Activated CD4-positive, alpha-beta T cell treated with anti-CD3 and anti-CD28 coated beads, Interleukin-2, amount 10 ng/mL, durations not matched to agents 24 days and 14 days (primary cell): ENCODE results near the gene FHOD3. TPM values are rescaled to one million over a fixed set of nuclear protein-coding genes. Genes with fewer than 3 reads are reported as not detected.
"Not testable (repeated sequence)": the region's sequence is repeated elsewhere in the genome, so short reads cannot be mapped to it uniquely, and the experiment has no call there.

ENCODE experiments used
- DNase-seq: peaks from one replicate; pipeline ENCODE4 v3.0.0; 2022
- H3K27ac Mint-ChIP-seq: one replicate; pipeline ENCODE4 v1.8.0; 2022; ENCODE audit warnings: mild to moderate bottlenecking, mixed read lengths
- H3K27me3 Mint-ChIP-seq: one replicate; pipeline ENCODE4 v1.8.0; 2022; ENCODE audit warnings: mixed read lengths
- H3K36me3 Mint-ChIP-seq: one replicate; pipeline ENCODE4 v1.8.0; 2022; ENCODE audit warnings: low read depth, mild to moderate bottlenecking, mixed read lengths
- H3K4me1 Mint-ChIP-seq: one replicate; pipeline ENCODE4 v1.8.0; 2021; ENCODE audit warnings: mixed read lengths
- H3K4me3 Mint-ChIP-seq: one replicate; pipeline ENCODE4 v1.8.0; 2022; ENCODE audit warnings: mild to moderate bottlenecking, moderate library complexity, mixed read lengths
- H3K9me3 Mint-ChIP-seq: one replicate; pipeline ENCODE4 v1.8.0; 2021; ENCODE audit warnings: mixed read lengths
- intact Hi-C: fragments of 100-400 bp; cut with micrococcal nuclease; formaldehyde crosslinking; loops from one replicate; pipeline ENCODE4 v1.15.1; 2023
- total RNA-seq: library from RNA; stranded (reverse); gene quantifications from 2 replicates; pipeline ENCODE4 v1.2.3, GENCODE V29; 2022

Gene FHOD3
- total RNA-seq, 1 donor from 2014 or later = not detected

DNA sequence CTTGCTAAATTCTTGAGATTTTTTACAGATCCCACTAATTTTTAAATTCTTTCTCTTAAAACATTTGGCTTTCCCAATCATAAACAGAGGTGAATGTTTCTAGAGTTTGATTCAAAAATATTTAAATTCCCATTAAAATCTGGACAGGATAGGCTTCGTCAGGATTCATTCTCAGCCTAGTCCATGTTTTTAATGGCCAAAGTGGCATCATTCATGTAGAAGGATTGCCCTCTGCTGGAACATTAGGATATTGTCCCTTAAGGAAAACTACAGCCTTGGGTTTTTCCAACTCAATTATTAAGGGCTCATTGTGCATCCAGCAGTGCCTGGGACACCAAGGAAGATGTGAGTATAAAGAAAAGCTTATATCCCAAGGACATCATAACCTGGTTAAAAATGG lies 459.6 kb downstream of the FHOD3 start:
- H3K4me3 Mint-ChIP-seq = no peak overlapping the region
- no peaks in the 10 kb centered on the region for H3K9me3 Mint-ChIP-seq
- peaks cover 2% of the 10 kb centered on the region for H3K27me3 Mint-ChIP-seq
- intact Hi-C loops = loop anchor here (5.0 kb wide), 1 partner anchor 70 kb away; no protein-coding TSS in a partner anchor
- H3K4me1 Mint-ChIP-seq = peaks cover 4% of the 10 kb centered on the region
- H3K27ac Mint-ChIP-seq = no peak overlapping the region
- DNase-seq = no peak
- no peaks in the 10 kb centered on the region for H3K36me3 Mint-ChIP-seq

- intact Hi-C loops = loop anchor here (5.0 kb wide), 1 partner anchor 71 kb away; no protein-coding TSS in a partner anchor
- no peaks in the 10 kb centered on the region for H3K36me3 Mint-ChIP-seq
- DNase-seq = no peak
- no peak overlapping the region for H3K27ac Mint-ChIP-seq
- peaks cover 2% of the 10 kb centered on the region for H3K27me3 Mint-ChIP-seq
- H3K4me3 Mint-ChIP-seq = no peak overlapping the region
- no peaks in the 10 kb centered on the region for H3K9me3 Mint-ChIP-seq
- H3K4me1 Mint-ChIP-seq = peaks cover 4% of the 10 kb centered on the region
These were observed 460.5 kb downstream of the FHOD3 start for GRCh38 chr18:36757991-36758390.

DNA sequence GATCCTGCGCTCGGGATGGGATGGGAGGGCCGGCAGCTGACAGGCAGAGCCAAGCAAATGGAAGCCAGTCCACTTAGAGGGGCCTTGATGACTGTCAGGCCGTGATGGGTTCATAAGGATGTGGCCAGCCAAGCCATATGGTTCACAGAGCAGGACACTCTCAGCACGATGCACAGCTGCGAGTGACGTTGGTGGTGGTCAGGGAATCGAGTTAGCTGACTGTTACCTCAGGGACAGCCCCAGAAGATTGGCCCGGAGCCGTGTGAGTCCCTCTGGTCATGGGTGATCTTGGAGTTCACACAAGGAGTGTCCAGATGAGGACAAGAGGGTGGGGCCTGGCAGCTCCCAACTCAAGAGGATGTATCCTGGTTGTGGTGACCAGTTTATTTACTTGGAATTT lies 461.1 kb downstream of the FHOD3 start:
- H3K27ac Mint-ChIP-seq = no peak overlapping the region
- no peaks in the 10 kb centered on the region for H3K36me3 Mint-ChIP-seq
- intact Hi-C loops = loop anchor here (5.0 kb wide), 1 partner anchor 71 kb away; no protein-coding TSS in a partner anchor
- no peaks in the 10 kb centered on the region for H3K9me3 Mint-ChIP-seq
- H3K4me3 Mint-ChIP-seq = no peak overlapping the region
- H3K4me1 Mint-ChIP-seq = peaks cover 4% of the 10 kb centered on the region
- H3K27me3 Mint-ChIP-seq = peaks cover 2% of the 10 kb centered on the region
- DNase-seq = no peak

DNA sequence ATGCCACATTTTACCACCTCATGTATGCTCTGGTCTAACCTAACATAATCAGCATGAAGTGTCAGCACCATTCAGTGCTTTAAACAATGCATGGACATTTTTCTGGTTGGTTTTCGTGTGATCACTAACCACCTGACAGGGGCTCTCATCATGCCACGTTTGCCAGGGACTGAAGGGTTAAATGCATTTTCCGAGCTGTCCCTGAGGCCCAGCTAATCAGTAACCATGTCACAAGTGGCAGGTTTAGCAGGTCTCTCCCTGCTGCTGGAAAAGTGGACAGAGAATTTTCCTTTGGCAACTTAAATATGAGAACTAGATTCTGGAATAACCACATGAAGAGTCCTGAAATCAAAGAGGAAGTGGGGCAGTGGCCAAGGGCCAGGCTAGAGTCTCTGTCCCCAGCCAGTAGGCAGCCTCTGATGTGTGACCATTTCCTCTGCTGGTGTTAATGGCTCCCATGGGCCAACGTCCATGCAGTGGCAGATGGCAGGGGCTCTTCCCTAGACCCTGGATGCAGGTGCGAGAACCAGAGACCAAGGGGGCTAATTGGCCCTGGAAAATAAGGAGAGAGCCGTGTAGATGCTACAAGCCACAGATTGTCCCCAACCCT lies 461.8 kb downstream of the FHOD3 start:
- Mint-ChIP-seq H3K27ac (no peak overlapping the region), H3K4me1 (peaks cover 4% of the 10 kb centered on the region), H3K27me3 (peaks cover 2% of the 10 kb centered on the region), H3K9me3 (no peaks in the 10 kb centered on the region), H3K4me3 (no peak overlapping the region), H3K36me3 (no peaks in the 10 kb centered on the region)
- DNase-seq = no peak
- intact Hi-C loops = loop anchor here (5.0 kb wide), 1 partner anchor 72 kb away; no protein-coding TSS in a partner anchor

DNA sequence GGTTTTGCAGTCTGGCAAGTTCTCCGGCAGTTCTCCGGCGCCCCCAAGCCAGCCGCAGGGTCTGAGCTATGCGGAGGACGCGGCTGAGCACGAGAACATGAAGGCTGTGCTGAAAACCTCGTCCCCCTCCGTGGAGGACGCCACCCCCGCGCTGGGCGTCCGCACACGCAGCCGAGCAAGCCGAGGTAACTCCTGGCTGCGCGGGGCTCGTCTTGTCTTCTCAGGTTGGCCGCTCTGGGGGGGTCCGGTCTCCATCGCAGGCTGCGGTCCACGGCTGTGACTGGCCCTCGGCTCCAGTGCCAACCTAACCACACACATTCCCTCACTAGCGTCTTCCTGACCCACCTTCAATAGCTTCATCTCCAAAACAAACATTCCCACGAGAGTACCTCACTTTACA lies 463.1 kb downstream of the FHOD3 start:
- Mint-ChIP-seq H3K27ac (no peak overlapping the region), H3K27me3 (peaks cover 2% of the 10 kb centered on the region), H3K36me3 (no peaks in the 10 kb centered on the region), H3K4me3 (no peak overlapping the region), H3K4me1 (peaks cover 4% of the 10 kb centered on the region), H3K9me3 (no peaks in the 10 kb centered on the region)
- intact Hi-C loops = no loop called here
- DNase-seq = no peak

DNA sequence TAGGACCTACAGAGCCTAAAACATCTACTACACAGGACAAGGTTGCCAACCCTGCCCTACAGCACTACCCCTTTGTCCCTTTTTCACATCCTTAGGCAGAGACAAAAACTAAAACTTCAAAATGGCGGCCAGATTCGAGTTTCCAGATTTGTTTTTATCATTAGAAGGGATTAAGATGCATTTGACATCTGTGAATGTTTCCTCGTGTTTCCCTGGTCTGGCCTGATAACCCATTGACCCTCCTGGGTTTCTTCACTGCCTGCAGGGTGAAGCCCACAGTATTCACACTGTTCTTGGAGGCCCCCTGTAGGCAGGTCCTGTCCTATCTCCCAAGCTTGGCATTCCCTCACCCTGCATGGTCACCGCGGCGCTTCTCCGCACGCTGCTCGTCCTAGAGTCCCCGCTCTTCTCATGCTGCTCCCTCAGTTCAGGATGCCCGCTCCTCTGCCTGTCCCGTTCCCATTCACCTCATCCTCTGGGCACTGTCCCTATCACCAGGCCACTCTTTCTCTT lies 463.7 kb downstream of the FHOD3 start:
- Mint-ChIP-seq H3K36me3 (no peaks in the 10 kb centered on the region), H3K27ac (no peak overlapping the region), H3K9me3 (no peaks in the 10 kb centered on the region), H3K27me3 (peaks cover under 1% of the 10 kb centered on the region), H3K4me3 (no peak overlapping the region), H3K4me1 (peaks cover 4% of the 10 kb centered on the region)
- no peak for DNase-seq
- intact Hi-C loops = no loop called here

DNA sequence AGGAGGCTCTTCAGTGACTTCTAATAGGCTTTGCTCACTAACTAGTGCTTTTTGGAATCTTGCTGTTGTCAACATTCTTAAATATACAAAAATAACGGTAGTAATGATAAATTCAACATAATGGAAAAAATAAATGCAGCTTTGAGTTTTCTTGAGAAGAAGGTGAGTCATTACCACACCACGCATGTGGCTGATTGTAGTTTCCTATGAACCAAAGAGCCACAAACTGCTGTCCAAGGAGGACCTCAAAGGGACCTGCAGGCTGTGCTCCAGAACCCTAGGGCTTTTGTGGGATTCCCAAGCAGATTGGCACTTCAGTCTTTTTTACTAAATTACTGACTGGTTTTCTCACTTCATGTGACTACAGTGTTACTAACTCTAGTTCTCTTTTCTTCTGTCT lies 464.6 kb downstream of the FHOD3 start:
- no peaks in the 10 kb centered on the region for H3K27me3 Mint-ChIP-seq
- intact Hi-C loops = no loop called here
- H3K9me3 Mint-ChIP-seq = no peaks in the 10 kb centered on the region
- DNase-seq = no peak
- H3K4me1 Mint-ChIP-seq = peaks cover 4% of the 10 kb centered on the region
- H3K4me3 Mint-ChIP-seq = no peak overlapping the region
- H3K36me3 Mint-ChIP-seq = no peaks in the 10 kb centered on the region
- H3K27ac Mint-ChIP-seq = no peak overlapping the region

- H3K4me1 Mint-ChIP-seq, H3K9me3 Mint-ChIP-seq, H3K27me3 Mint-ChIP-seq, H3K4me3 Mint-ChIP-seq, H3K27ac Mint-ChIP-seq, intact Hi-C loops, DNase-seq, H3K36me3 Mint-ChIP-seq: not testable (repeated sequence)
These were observed 465.5 kb downstream of the FHOD3 start for GRCh38 chr18:36762965-36763364.

- H3K4me3 Mint-ChIP-seq = no peak overlapping the region
- peaks cover 8% of the 10 kb centered on the region for H3K4me1 Mint-ChIP-seq
- intact Hi-C loops = no loop called here
- H3K36me3 Mint-ChIP-seq = no peaks in the 10 kb centered on the region
- DNase-seq = no peak
- no peaks in the 10 kb centered on the region for H3K9me3 Mint-ChIP-seq
- no peaks in the 10 kb centered on the region for H3K27me3 Mint-ChIP-seq
- H3K27ac Mint-ChIP-seq = no peak overlapping the region
These were observed 469.3 kb downstream of the FHOD3 start for GRCh38 chr18:36766836-36767235.

DNA sequence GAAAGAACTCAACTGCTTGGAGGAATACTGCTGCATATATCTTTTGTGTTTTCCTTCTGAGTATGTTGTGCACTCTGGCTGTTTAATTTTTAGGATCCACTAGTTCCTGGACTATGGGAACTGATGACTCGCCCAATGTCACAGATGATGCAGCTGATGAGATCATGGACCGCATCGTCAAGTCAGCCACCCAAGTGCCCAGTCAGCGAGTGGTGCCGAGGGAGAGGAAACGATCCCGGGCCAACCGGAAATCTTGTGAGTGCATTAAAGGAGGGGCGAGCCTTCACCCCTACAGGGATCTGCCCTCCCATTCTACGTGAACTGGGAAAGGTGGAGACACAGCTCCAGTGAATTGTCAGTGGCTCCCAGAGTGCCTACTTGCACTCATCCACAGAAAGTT lies 471.7 kb downstream of the FHOD3 start:
- H3K27me3 Mint-ChIP-seq = no peaks in the 10 kb centered on the region
- no peaks in the 10 kb centered on the region for H3K36me3 Mint-ChIP-seq
- H3K4me3 Mint-ChIP-seq = no peak overlapping the region
- DNase-seq = no peak
- H3K27ac Mint-ChIP-seq = no peak overlapping the region
- peaks cover 10% of the 10 kb centered on the region for H3K4me1 Mint-ChIP-seq
- no peaks in the 10 kb centered on the region for H3K9me3 Mint-ChIP-seq
- intact Hi-C loops = no loop called here

GRCh38 chr18:36769611-36770314 lies 472.2 kb downstream of the FHOD3 start:
- Mint-ChIP-seq H3K4me3 (no peak overlapping the region), H3K27me3 (no peaks in the 10 kb centered on the region), H3K27ac (no peak overlapping the region), H3K9me3 (no peaks in the 10 kb centered on the region), H3K36me3 (no peaks in the 10 kb centered on the region), H3K4me1 (peaks cover 10% of the 10 kb centered on the region)
- no peak for DNase-seq
- intact Hi-C loops = no loop called here

- H3K9me3 Mint-ChIP-seq = no peaks in the 10 kb centered on the region
- intact Hi-C loops = no loop called here
- no peaks in the 10 kb centered on the region for H3K27me3 Mint-ChIP-seq
- no peak for DNase-seq
- no peak overlapping the region for H3K4me3 Mint-ChIP-seq
- H3K36me3 Mint-ChIP-seq = no peaks in the 10 kb centered on the region
- no peak overlapping the region for H3K27ac Mint-ChIP-seq
- H3K4me1 Mint-ChIP-seq = peaks cover 10% of the 10 kb centered on the region
These were observed 472.9 kb downstream of the FHOD3 start for GRCh38 chr18:36770315-36770946.

DNA sequence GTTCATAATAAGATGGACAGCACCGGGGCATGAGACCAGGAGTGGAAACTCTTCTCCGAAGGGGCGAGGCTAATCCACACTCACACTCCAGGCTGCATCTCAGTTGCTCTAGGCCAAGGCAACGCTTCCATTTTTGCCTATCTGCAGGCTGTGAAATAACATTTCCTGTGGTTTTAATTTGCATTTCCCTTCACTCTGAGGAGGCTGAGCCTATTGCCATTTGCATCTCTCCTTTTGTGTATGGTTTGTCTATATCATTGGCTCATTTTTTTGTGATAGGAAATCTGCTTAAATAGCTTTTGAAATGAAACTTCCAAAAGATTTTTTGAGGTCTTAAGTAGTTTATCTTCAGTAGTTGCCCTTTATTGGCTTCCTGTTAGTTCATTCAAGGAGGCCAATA lies 473.7 kb downstream of the FHOD3 start:
- H3K4me3 Mint-ChIP-seq = no peak overlapping the region
- no peaks in the 10 kb centered on the region for H3K27me3 Mint-ChIP-seq
- H3K4me1 Mint-ChIP-seq = peaks cover 10% of the 10 kb centered on the region
- H3K27ac Mint-ChIP-seq = peak overlapping the region; percentile 37
- intact Hi-C loops = no loop called here
- H3K9me3 Mint-ChIP-seq = no peaks in the 10 kb centered on the region
- DNase-seq = no peak
- no peaks in the 10 kb centered on the region for H3K36me3 Mint-ChIP-seq

- H3K4me3 Mint-ChIP-seq = no peak overlapping the region
- H3K27ac Mint-ChIP-seq = no peak overlapping the region
- no peaks in the 10 kb centered on the region for H3K9me3 Mint-ChIP-seq
- no peaks in the 10 kb centered on the region for H3K27me3 Mint-ChIP-seq
- peaks cover 10% of the 10 kb centered on the region for H3K4me1 Mint-ChIP-seq
- intact Hi-C loops = no loop called here
- H3K36me3 Mint-ChIP-seq = no peaks in the 10 kb centered on the region
- no peak for DNase-seq
These were observed 474.8 kb downstream of the FHOD3 start for GRCh38 chr18:36772241-36772723.
